HG03064 (cell line): ENCODE results near the gene OPRM1.
"Not testable (repeated sequence)": the region's sequence is repeated elsewhere in the genome, so short reads cannot be mapped to it uniquely, and the experiment has no call there.

Experiments
- ATAC-seq: cut with Tn5 transposase; IDR thresholded peaks from one replicate; pipeline ENCODE4 v1.9.1; 2021; ENCODE audit warnings: low read depth; ENCODE audit not compliant: unreplicated experiment

The OPRM1 gene

DNA sequence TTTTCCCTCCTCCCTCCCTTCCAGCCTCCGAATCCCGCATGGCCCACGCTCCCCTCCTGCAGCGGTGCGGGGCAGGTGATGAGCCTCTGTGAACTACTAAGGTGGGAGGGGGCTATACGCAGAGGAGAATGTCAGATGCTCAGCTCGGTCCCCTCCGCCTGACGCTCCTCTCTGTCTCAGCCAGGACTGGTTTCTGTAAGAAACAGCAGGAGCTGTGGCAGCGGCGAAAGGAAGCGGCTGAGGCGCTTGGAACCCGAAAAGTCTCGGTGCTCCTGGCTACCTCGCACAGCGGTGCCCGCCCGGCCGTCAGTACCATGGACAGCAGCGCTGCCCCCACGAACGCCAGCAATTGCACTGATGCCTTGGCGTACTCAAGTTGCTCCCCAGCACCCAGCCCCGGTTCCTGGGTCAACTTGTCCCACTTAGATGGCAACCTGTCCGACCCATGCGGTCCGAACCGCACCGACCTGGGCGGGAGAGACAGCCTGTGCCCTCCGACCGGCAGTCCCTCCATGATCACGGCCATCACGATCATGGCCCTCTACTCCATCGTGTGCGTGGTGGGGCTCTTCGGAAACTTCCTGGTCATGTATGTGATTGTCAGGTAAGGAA, at the start of gene OPRM1:
Gene OPRM1 (plus strand): TSS at position 10 of the 612 bp plus-strand sequence. CDS start 305 bp downstream, at position 315.
- no peak for ATAC-seq

DNA sequence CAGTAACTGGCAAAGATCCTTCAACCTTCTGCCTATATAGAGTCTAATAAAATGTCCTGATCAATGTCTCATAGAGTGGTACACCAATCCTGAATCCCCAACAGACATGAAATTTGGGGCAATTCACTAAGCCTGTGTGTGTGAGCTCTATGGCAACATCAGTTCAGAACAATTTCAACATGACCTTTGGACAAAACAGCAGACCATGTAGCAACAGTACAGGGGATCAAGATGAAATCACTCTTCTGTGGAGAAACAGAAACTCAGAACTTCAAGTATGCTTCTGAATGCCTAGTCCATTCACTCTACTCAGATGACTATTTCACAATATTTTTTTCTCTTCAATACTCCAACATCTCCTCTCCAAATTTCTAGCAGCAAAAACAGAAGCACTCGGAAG, 49.1 kb upstream of the OPRM1 start:
- no peak for ATAC-seq

DNA sequence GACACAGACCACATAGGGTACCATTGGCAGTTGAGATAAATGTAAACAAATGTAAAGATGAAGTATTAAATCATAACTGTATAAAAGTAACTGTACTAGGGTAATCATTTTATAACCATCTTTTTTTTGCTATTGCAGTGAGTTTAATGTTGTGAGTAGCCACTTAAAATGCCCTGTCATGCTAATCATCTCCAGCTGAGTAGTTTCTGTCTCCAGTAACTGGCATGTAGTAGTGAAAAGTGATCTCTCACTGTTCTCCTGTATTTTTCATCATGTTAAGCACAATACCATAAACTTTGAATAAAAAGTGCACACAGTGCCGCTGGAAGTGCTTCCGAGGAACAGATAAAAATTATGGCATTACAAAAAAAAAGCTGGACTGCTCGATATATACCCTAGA, 45.0 kb upstream of the OPRM1 start:
- ATAC-seq = no peak

DNA sequence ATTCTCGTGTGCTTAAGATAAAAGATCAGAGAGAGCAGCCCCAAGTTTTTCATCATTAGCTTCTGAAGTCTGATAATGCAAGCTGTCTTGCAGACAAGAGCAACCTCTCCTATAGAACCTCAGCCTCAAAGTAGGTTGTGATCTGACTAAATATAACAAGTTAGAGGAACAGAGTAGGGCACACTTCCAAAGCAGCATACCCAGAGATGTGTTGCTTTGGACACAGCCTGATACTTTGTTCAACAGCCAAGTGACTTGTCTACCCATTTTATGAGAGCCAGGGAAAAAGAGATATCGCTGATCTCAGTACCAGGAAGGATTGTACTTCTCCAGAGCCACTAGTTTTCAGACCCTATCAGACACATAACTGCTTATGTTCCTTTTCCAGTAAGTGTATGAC, 44.2 kb upstream of the OPRM1 start:
- ATAC-seq = no peak

DNA sequence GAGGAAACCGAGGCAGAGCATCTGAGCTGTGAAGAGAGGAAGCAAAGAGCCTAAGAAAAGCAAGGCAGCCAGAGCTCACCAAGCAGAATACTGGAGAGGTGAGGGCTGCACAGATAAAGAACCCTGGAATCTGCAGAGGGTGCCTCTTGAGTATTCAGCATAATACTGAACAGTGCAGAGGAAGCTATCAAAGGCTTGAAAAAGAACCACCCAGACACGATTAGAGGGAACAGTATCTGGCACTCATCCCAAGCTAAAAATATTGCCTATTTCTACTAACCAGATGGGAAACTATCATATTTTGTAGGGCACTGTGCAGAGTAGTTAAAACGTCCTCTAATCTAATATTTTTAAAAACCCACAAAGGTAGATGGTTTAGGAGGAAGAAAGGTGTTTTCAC, 41.8 kb upstream of the OPRM1 start:
- ATAC-seq = no peak

DNA sequence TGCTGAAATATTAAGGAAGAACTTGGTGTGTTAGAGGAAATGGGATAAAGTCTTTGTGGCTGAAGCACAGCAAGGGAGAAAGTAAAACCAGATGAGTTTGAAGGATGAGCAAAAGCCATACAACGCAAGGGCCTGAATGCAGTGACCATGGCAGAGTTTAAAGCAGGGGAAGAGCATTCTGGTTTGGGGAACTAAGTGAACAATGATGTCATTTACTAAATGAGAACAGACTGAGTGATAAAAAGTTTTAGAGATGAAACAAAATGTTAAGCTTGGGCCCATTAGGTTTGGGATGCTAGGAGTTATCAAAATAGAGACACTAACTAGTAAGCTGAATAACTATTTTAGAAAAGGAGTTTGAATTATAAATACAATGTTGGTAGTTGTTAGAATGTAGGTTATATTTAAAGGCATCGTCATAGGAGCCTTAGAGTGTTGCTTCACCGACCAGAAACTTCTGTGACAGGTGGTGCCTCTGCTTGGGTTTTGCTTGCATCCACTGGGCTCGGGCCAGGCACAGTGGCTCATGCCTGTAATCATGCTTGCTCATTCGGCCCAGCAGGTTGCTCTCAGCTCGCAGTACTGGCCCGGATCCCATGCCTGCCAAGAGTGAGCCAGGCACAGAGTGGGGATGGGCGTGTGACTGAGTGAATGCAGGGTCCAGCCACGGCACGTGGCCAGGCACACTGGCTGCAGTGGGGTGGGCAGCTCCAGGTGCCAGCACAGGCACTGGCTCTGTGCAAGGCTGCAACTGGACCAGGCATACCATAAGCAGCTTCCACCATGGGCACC, 37.4 kb upstream of the OPRM1 start:
- no peak for ATAC-seq

DNA sequence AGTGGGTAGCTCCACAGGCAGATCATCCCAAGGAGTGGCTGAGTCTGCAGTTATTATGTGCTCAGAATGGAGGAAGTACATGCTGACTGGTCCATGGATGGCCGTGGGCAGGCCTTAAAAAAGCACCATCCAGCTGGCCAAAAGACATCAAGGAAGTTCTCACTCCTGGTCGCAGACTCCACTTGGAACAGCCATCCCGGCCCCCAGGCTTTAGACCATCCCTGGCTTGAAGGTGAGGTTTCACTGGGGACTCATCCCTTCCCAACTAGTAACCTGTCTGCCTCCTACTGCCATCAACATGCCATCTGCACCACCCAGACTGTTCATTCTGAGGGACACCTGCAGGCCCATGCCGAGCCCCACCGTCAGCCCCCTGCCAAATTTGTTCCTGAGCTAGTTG, 36.1 kb upstream of the OPRM1 start:
- no peak for ATAC-seq

DNA sequence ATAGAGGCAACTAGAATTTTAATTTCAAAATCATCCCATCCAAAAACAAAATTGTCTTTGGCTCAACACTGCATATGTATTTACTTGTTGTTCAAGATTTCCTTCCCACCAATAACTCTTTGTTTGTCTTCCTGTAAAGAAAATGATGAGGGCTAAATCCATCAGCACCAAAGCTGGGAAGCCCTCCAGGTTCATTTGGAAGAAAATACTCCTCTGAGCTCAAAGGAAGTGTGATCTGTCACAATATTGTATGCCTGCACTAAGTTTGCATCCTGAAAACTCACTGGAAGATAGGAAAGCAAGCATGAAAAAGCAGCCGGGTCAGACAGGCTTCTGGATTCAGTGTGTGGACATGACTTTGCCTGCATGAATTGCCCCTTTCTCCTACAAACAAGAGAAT, 28.7 kb upstream of the OPRM1 start:
- no peak for ATAC-seq

DNA sequence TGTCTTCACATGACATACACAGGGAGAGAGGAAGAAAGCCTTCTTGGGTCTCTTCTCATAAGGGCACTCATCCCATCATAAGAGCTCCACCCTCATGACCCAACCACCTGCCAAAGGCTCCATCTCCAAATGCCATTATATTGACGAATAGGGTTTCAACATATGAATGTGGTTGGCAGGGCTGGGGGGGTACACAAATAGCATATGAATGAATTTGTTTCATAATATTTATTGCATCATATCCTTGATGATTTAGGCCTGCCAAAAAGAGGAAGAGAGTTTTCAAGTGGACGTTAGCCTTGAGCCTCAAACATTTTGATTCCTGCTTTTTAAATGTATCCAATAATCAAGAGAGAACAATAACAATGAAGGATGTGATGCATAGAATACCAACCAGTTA, 26.2 kb upstream of the OPRM1 start:
- ATAC-seq = no peak

DNA sequence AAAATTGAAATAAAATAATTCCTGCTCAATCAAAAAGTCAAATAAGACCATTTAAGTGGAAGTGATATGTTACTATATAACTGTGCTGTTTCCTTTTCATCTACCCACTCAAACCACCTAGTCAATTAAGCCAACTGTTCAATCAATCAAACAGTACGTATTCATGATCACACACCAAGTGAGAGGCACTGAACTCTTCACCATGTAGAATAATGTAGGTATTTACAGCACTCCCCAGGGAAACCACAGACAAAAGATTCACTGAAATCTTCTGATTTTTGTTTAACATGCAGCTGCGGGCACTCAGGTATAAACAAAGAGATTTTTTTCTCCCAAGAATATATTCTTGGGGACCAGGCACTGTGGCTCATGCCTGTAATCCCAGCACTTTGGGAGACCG, 21.3 kb upstream of the OPRM1 start:
- ATAC-seq = no peak

DNA sequence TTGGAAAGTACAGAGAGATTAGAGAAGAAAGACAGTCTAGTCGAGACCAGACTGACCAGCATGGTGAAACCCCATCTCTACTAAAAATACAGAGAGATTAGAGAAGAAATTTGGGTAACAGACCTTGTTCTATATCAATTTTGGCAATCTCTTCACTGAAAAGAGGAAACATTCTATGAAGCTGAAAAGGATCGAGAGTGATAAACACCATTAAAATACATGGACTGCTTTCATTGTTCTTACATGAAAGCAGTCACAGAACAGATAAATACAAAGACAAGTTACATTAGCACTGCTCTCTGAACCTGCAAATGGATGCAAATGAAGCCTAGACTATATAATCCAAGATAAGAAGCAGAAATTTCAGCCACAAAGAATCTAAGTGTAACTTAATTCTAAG, 8.4 kb upstream of the OPRM1 start:
- no peak for ATAC-seq

DNA sequence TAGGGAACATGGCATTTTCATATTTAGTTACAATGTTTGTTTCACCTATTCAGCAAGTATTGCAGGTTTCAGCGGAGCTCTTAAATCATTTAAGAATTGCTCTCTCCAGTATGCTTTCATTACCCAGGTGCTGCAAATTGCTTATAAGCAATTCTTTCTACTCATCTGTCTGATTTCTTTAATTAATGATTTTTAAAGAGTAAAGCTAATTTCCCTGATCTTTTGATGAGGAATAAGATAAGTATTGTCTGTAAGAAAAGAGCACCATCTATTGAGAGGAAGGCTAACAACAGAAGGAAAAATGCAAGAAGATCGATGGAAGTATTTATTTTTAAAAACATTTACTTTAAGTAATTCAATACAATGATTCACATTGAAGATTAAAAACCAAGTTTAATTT, 2.0 kb downstream of the OPRM1 start:
- no peak for ATAC-seq

DNA sequence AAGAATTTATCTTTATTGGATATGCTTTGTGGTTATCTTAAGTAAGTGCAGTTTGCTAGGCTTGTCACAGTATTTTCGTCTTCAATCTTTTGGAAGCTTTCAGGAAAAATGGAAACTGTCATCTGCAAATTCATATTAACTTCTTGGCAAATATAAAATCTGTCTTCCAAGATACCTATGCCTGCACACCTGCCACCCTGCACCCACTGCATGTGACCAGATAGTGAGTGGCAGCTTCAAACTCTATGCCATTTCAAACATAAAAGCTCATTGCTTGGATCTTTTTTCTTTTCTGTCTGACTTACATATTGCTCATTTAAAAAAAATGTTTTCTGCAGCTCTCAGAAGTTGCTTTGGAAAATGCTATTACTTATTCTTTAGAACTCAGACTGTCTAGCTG, 14.1 kb downstream of the OPRM1 start:
- no peak for ATAC-seq

DNA sequence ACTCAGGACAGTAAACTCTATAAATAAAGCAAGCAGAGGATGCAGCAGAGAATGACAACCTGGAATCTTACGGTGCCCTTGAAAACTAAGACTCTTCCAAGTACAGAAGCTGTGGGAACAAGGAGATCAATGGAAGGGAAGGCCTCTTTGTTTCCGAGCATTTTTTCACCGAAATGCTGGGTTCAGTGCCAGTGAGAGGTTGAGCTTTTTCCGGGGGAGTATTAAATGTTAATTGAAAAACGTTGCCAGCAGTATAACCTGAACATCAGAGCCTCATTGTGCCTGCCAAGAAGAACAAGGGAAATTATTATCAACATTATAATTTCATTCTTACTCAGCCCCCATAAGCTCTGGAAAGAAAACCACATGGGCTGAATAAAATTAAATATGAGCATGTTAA, 17.5 kb downstream of the OPRM1 start:
- no peak for ATAC-seq

DNA sequence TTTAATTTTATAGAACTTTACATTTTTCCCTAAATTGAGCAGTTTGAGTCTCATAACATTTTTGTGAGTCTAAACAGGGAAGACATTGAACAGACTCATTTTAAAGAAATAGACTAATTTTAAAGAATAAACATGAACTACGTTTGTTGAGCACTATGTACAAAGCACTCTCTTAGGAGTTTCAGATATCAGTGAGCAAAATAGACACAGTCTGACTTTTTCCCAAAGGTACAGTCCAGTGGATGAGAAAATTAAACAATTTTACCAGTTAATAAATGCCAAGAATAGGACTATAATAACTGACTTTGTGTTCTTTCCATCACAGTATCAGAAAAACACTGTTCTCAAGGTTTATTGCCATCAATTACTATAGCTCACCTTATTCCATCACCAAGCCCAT, 18.1 kb downstream of the OPRM1 start:
- no peak for ATAC-seq

DNA sequence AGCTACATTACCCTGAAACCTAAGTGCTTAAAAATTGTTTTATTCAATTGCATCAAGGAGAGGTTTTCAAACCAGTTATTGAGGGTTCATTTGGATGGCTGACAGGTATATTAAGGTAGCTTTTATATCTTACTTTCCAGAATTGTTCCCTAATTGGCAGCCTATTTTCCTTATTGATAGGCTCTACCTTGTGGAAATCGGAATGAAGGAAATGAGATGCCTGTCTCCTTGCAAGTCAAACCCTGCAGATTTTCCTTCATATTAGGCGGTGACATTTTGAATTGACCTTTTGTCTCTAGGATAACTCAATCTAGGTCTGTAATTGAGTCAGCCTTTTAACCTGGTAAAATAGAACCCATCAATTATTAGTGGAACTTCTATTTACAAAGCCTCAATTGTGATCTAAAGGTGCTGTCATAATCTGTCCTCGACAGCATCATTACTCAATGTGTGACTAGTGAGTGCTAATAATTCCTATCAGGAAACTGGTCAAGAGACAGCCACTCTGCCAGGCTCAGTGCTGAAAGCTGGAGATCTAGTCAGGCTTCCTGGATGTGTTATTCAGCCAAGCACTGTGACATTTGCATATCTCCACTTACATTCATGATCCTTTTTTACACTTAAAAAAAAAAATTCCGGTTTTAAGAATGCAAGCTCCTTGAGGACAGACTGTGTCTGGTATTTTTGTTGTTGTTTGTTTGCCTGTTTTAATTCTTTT, 20.1 kb downstream of the OPRM1 start:
- ATAC-seq = no peak

DNA sequence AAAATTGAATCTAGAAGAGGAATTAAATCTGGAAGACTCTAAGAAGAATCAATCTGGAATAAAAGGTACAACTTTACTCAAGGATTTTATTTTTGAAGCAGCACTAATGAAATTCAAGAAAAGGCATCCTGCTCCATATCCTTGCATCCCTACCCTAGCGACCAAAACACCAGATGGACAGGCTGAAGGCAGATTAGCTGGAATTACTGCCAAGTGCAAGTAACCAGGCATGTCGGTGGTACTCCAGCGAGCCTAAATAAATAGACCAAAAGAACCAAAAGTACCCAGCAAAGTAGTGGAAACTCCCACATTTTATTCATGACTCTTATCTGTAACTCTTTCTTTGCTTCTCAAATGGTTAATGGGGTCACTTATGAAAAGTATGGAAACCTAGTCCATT, 21.0 kb downstream of the OPRM1 start:
- no peak for ATAC-seq

DNA sequence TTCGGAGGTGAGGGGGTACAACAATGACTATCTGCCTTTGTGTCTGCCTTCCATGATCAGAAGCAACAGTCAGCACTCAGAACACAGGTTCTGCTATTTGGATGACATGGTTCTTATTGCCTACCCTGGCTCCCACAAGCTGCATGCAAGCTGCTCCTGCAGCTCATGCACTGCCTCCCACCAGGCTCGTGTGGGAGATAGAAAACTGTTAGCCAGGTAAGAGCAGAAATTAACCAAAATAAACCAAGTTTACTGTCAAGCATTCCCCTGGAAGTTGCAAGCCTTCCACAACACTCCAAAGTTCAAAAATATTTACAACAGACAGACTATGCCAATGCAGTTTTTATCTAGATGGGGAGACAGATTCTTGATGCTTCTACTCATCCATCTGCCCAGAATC, 31.0 kb downstream of the OPRM1 start:
- ATAC-seq = no peak

DNA sequence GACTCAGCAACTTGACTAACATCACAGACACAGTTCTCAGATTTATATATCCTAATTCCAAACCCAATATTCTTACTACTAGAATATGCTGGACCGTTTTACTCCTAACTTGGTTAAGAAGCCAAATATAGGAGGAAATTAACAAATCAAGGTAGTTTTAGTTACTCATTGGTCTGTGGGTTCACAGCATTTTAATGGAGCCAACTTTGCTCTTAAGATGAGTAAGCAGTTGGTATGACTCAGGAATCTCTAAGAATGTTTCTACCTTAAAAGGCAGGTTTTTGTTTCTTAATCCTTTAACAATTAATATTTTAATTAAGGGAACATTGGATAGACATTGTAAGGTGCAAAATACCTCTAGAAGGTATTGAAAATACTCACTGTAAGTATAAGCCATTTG, 31.6 kb downstream of the OPRM1 start:
- no peak for ATAC-seq

DNA sequence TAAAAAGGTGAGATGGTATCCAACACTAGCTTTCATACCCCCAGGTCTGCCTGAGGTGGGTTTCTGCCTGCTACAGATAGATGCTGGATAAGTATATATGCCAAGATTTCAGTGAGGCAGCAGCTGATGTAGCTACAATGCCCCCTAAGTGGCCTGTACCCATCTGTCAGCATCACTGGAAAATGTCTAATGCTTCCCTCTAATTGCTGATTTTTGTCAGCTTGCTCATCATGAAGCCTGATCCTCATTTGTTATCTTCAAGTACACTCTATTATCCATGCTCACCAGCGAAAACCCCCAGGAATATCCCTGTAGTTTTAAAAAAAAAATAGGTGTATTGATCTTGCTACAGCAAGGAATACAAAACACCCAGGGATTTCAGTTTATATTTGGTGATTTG, 32.2 kb downstream of the OPRM1 start:
- no peak for ATAC-seq

DNA sequence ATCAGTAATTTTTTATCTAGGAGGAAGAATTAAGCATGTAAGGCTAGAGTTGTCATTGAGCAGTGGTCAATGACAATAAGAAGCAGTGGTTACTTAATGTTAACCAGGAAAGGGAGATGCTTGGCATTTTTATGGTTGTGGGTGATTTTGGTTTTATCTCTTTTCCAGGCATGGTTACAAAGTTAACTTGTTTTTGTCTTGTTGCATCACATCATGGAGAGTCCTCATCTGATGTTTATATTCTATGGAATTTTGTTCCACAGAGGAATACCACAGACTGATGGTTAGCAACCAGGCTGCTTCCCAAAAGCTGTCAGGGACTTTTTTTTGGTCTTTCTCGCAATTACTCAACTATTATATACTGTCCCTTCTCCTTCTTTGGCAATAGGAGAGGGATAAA, 32.7 kb downstream of the OPRM1 start:
- ATAC-seq = no peak

DNA sequence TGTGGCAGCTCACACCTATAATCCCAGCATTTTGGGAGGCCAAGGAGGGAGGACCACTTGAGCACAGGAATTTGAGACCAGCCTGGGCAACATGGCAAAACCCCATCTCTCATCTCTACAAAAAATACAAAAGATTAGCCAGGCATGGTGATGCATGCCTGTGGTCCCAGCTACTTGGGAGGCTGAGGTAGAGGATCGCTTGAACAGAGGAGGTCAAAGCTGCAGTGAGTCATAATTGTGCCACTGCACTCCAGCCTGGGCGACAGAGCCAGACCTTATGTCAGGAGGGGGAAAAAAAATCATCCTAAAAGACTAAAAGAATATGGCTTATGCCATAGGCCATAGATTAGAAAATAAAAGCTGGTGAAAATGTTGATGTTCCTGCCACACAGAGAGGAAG, 39.6 kb downstream of the OPRM1 start:
- not testable (repeated sequence) for ATAC-seq
